Fibroblast of lung (primary cell): ENCODE data around the gene ZNF451. TPM values are rescaled to one million over a fixed set of nuclear protein-coding genes. Genes with fewer than 3 reads are reported as not detected.

Experiments
- DNase-seq, 2 donors: peaks; one replicate each; pipeline versions ENCODE4 v3.0.0 to v3.0.0-alpha.2; 2010; ENCODE audit warnings: low read depth in 2 of 2
- H2AFZ ChIP-seq: 2 replicates; pipeline ENCODE4 v1.5.1; 2012; ENCODE audit warnings: low read length, control low read depth, inconsistent platforms
- H3K27ac ChIP-seq: 2 replicates; pipeline ENCODE4 v1.5.1; 2011; ENCODE audit warnings: low read length, control low read depth; ENCODE audit not compliant: insufficient read depth
- H3K27me3 ChIP-seq: 2 replicates; pipeline ENCODE4 v1.5.1; 2011; ENCODE audit warnings: mild to moderate bottlenecking, low read length; ENCODE audit not compliant: control insufficient read depth, insufficient read depth
- H3K36me3 ChIP-seq: 2 replicates; pipeline ENCODE4 v1.5.1; 2011; ENCODE audit warnings: low read length; ENCODE audit not compliant: control insufficient read depth, insufficient read depth
- H3K4me1 ChIP-seq: 2 replicates; pipeline ENCODE4 v1.5.1; 2011; ENCODE audit warnings: low read length; ENCODE audit not compliant: control insufficient read depth, insufficient read depth; ENCODE audit errors: extremely low read depth
- H3K4me2 ChIP-seq: 2 replicates; pipeline ENCODE4 v1.5.1; 2011; ENCODE audit warnings: low read length, control low read depth; ENCODE audit not compliant: insufficient read depth; ENCODE audit errors: extremely low read depth
- H3K4me3 ChIP-seq, 4 experiments: fragments of 200-600 bp in 1 of 4; sonication (generic) in 1 of 4; replicated peaks in 1 of 4; 2 replicates each; pipeline ENCODE4 v1.5.1; 2011 to 2016; ENCODE audit warnings: low read length in 4 of 4, low read depth in 3 of 4, mild to moderate bottlenecking in 3 of 4, control low read depth in 2 of 4, inconsistent platforms in 1 of 4, mixed read lengths in 1 of 4; ENCODE audit not compliant: insufficient read depth in 1 of 4; ENCODE audit errors: control extremely low read depth in 1 of 4
- H3K79me2 ChIP-seq: 2 replicates; pipeline ENCODE4 v1.5.1; 2012; ENCODE audit warnings: mild to moderate bottlenecking, low read length, inconsistent platforms; ENCODE audit not compliant: control insufficient read depth, insufficient read depth
- H3K9ac ChIP-seq: 2 replicates; pipeline ENCODE4 v1.5.1; 2011; ENCODE audit warnings: mild to moderate bottlenecking, low read length, control low read depth; ENCODE audit not compliant: insufficient read depth
- H3K9me3 ChIP-seq: 2 replicates; pipeline ENCODE4 v1.5.1; 2012; ENCODE audit warnings: low read depth, low read length; ENCODE audit not compliant: control insufficient read depth, insufficient read depth
- H4K20me1 ChIP-seq: 2 replicates; pipeline ENCODE4 v1.5.1; 2011; ENCODE audit warnings: low read length; ENCODE audit not compliant: control insufficient read depth, insufficient read depth; ENCODE audit errors: extremely low read depth
- CTCF ChIP-seq, 2 donors: IDR thresholded peaks in 1 of 2; conservative IDR thresholded peaks in 1 of 2; 1 replicate in 1 of 2; 2 replicates in 1 of 2; pipeline ENCODE4 v1.5.1; 2011 to 2012; ENCODE audit warnings: low read length in 2 of 2, control low read depth in 1 of 2, inconsistent platforms in 1 of 2, low read depth in 1 of 2, mild to moderate bottlenecking in 1 of 2
- EZH2 ChIP-seq: IDR thresholded peaks from 2 replicates; pipeline ENCODE4 v1.5.1; 2012; ENCODE audit warnings: low read length, control low read depth, mild to moderate bottlenecking; ENCODE audit errors: missing control alignments
- polyA plus RNA-seq, 2 donors: library from polyadenylated mRNA; depleted of rRNA in 1 of 2; stranded (reverse) in 1 of 2; unstranded in 1 of 2; fragments of >200 nt; gene quantifications; 2 replicates each; pipeline ENCODE4 v1.2.1, GENCODE V29; 2011 to 2012; ENCODE audit warnings: missing spikeins in 1 of 2
- total RNA-seq: library from RNA; depleted of rRNA; stranded (reverse); fragments of >200 nt; gene quantifications from 2 replicates; pipeline ENCODE4 v1.2.1, GENCODE V29; 2014

ZNF451 gene
- total and polyA plus RNA-seq, 2 donors (not counting 1 experiment from before 2014, with no cell fraction given), result 30.0 to 74.6 TPM

- no peak overlapping the region for H3K9ac ChIP-seq
- H3K27ac ChIP-seq, result no peak overlapping the region
- no peaks in the 10 kb centered on the region for H3K79me2 ChIP-seq
- H3K9me3 ChIP-seq, result no peaks in the 10 kb centered on the region
- H3K27me3 ChIP-seq, result no peaks in the 10 kb centered on the region
- no peak overlapping the region for H3K4me3 ChIP-seq
- H4K20me1 ChIP-seq, result no peaks in the 10 kb centered on the region
- H2AFZ ChIP-seq, result no peak overlapping the region
- no peak overlapping the region for H3K4me2 ChIP-seq
- TF ChIP-seq EZH2 (no peak), CTCF (conservative IDR thresholded peaks at IDR 0.05 in 1 of 2, IDR thresholded peaks at IDR 0.05 in 1 of 2; ENCODE audit: low read depth in 1 of 2, low read length in 2 of 2) (peak in 1 of 2 donors; percentile 13)
- H3K36me3 ChIP-seq, result peaks cover 1% of the 10 kb centered on the region
- peak in 1 of 2 donors; percentile 13 for DNase-seq
- H3K4me1 ChIP-seq, result no peaks in the 10 kb centered on the region
Observed at GRCh38 chr6:57130661-57131177, 40.7 kb downstream of the ZNF451 start.

- H2AFZ ChIP-seq, result no peak overlapping the region
- H3K9ac ChIP-seq, result no peak overlapping the region
- DNase-seq, result no peak
- no peak for TF ChIP-seq EZH2
- TF ChIP-seq CTCF (conservative IDR thresholded peaks at IDR 0.05 in 1 of 2, IDR thresholded peaks at IDR 0.05 in 1 of 2; ENCODE audit: low read depth in 1 of 2, low read length in 2 of 2), result no peak
- H3K27ac ChIP-seq, result no peak overlapping the region
- no peak overlapping the region for H3K4me3 ChIP-seq
- peaks cover 1% of the 10 kb centered on the region for H3K36me3 ChIP-seq
- H3K9me3 ChIP-seq, result no peaks in the 10 kb centered on the region
- no peak overlapping the region for H3K4me2 ChIP-seq
- no peaks in the 10 kb centered on the region for H3K4me1 ChIP-seq
- H3K79me2 ChIP-seq, result no peaks in the 10 kb centered on the region
- H4K20me1 ChIP-seq, result no peaks in the 10 kb centered on the region
- H3K27me3 ChIP-seq, result no peaks in the 10 kb centered on the region
Observed at GRCh38 chr6:57134954-57135353, 45.0 kb downstream of the ZNF451 start.

GRCh38 chr6:57135885-57136284 is 45.9 kb downstream of the ZNF451 start:
- Histone ChIP-seq H4K20me1 (no peaks in the 10 kb centered on the region), H3K79me2 (no peaks in the 10 kb centered on the region), H3K36me3 (peaks cover 1% of the 10 kb centered on the region), H3K27ac (no peak overlapping the region), H3K4me3 (no peak overlapping the region), H3K9ac (no peak overlapping the region), H3K4me1 (no peaks in the 10 kb centered on the region), H3K27me3 (no peaks in the 10 kb centered on the region), H2AFZ (no peak overlapping the region), H3K4me2 (no peak overlapping the region), H3K9me3 (no peaks in the 10 kb centered on the region)
- peak; percentile 12 to 53 for DNase-seq
- TF ChIP-seq CTCF (conservative IDR thresholded peaks at IDR 0.05 in 1 of 2, IDR thresholded peaks at IDR 0.05 in 1 of 2; ENCODE audit: low read depth in 1 of 2, low read length in 2 of 2) (no peak), EZH2 (no peak)
